BLaER1 (cell line): ENCODE results near the gene CIC.

Source experiments
- H3K27ac ChIP-seq: shearing (Covaris generic); formaldehyde crosslinking; 2 replicates; pipeline ENCODE4 v1.8.1; 2022
- H3K27me3 ChIP-seq: shearing (Covaris generic); formaldehyde crosslinking; 2 replicates; pipeline ENCODE4 v1.8.1; 2022
- H3K36me3 ChIP-seq: shearing (Covaris generic); formaldehyde crosslinking; 2 replicates; pipeline ENCODE4 v1.8.1; 2022
- H3K4me1 ChIP-seq: shearing (Covaris generic); formaldehyde crosslinking; 2 replicates; pipeline ENCODE4 v1.8.1; 2022
- H3K4me2 ChIP-seq: shearing (Covaris generic); formaldehyde crosslinking; 2 replicates; pipeline ENCODE4 v1.8.1; 2022
- H3K4me3 ChIP-seq: shearing (Covaris generic); formaldehyde crosslinking; 2 replicates; pipeline ENCODE4 v1.8.1; 2022
- H3K9ac ChIP-seq: shearing (Covaris generic); formaldehyde crosslinking; 2 replicates; pipeline ENCODE4 v1.8.1; 2022
- H3K9me3 ChIP-seq: shearing (Covaris generic); formaldehyde crosslinking; 2 replicates; pipeline ENCODE4 v1.8.1; 2022
- H4K20me1 ChIP-seq: shearing (Covaris generic); formaldehyde crosslinking; 2 replicates; pipeline ENCODE4 v1.8.1; 2022
- Cebpa-rat ChIP-seq: shearing (Covaris generic); IDR thresholded peaks from 2 replicates; pipeline ENCODE4 v1.8.1; 2022

The CIC gene

GRCh38 chr19:42316223-42317211 is 47.5 kb downstream of the CIC start:
- H3K9ac ChIP-seq = no peak overlapping the region
- TF ChIP-seq Cebpa-rat = no peak
- H3K4me3 ChIP-seq = no peak overlapping the region
- H3K27me3 ChIP-seq = peaks cover 75% of the 10 kb centered on the region
- no peak overlapping the region for H3K27ac ChIP-seq
- H3K36me3 ChIP-seq = no peaks in the 10 kb centered on the region
- no peak overlapping the region; the same call in 1 of the 2 replicates for H3K4me2 ChIP-seq
- H4K20me1 ChIP-seq = peaks cover 14% of the 10 kb centered on the region; the same call in 1 of the 2 replicates
- H3K4me1 ChIP-seq = peaks cover 11% of the 10 kb centered on the region; the same call in 1 of the 2 replicates
- no peaks in the 10 kb centered on the region for H3K9me3 ChIP-seq

- TF ChIP-seq Cebpa-rat = no peak
Measured at GRCh38 chr19:42317535-42317934, 48.5 kb downstream of the CIC start.

GRCh38 chr19:42322305-42322704 is 53.3 kb downstream of the CIC start:
- peaks cover 54% of the 10 kb centered on the region for H3K27me3 ChIP-seq

More at GRCh38 chr19:42317535-42317934, 48.5 kb downstream of the CIC start:
- Histone ChIP-seq H3K4me1 (peaks cover 11% of the 10 kb centered on the region; the same call in 1 of the 2 replicates), H3K36me3 (no peaks in the 10 kb centered on the region), H3K4me2 (no peak overlapping the region), H4K20me1 (peaks cover 14% of the 10 kb centered on the region; the same call in 1 of the 2 replicates), H3K9me3 (no peaks in the 10 kb centered on the region), H3K9ac (no peak overlapping the region), H3K27ac (no peak overlapping the region), H3K27me3 (peaks cover 75% of the 10 kb centered on the region), H3K4me3 (no peak overlapping the region)

DNA sequence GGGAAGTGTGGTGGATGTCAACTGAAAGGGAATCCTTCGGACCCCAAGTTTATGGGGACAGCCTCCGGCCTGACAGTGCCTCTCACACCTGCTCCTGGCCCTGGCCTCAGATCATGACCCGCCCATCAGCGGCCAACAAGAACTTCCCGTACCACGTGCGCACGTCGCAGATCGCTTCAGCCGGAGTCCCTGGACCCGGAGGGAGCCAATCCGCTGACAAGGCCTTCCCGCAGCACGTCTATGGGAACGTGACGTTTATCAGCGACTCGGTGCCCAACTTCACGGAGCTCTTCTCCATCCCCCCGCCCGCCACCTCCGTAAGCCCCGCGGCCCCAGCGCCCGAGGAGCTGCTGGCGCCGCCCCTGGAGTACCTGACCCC is 54.4 kb downstream of the CIC start:
- TF ChIP-seq Cebpa-rat = no peak
- Histone ChIP-seq H3K9ac (no peak overlapping the region), H3K27me3 (peaks cover 50% of the 10 kb centered on the region), H3K4me2 (no peak overlapping the region), H3K9me3 (no peaks in the 10 kb centered on the region), H4K20me1 (peaks cover 21% of the 10 kb centered on the region), H3K27ac (no peak overlapping the region), H3K4me1 (peaks cover 29% of the 10 kb centered on the region), H3K36me3 (no peaks in the 10 kb centered on the region), H3K4me3 (no peak overlapping the region)

More at GRCh38 chr19:42322305-42322704, 53.3 kb downstream of the CIC start:
- H3K4me3 ChIP-seq = no peak overlapping the region
- peaks cover 10% of the 10 kb centered on the region; the same call in 1 of the 2 replicates for H4K20me1 ChIP-seq
- H3K4me2 ChIP-seq = no peak overlapping the region
- H3K9me3 ChIP-seq = no peaks in the 10 kb centered on the region
- H3K4me1 ChIP-seq = peaks cover 18% of the 10 kb centered on the region
- no peaks in the 10 kb centered on the region for H3K36me3 ChIP-seq
- no peak for TF ChIP-seq Cebpa-rat
- H3K27ac ChIP-seq = no peak overlapping the region
- H3K9ac ChIP-seq = no peak overlapping the region

DNA sequence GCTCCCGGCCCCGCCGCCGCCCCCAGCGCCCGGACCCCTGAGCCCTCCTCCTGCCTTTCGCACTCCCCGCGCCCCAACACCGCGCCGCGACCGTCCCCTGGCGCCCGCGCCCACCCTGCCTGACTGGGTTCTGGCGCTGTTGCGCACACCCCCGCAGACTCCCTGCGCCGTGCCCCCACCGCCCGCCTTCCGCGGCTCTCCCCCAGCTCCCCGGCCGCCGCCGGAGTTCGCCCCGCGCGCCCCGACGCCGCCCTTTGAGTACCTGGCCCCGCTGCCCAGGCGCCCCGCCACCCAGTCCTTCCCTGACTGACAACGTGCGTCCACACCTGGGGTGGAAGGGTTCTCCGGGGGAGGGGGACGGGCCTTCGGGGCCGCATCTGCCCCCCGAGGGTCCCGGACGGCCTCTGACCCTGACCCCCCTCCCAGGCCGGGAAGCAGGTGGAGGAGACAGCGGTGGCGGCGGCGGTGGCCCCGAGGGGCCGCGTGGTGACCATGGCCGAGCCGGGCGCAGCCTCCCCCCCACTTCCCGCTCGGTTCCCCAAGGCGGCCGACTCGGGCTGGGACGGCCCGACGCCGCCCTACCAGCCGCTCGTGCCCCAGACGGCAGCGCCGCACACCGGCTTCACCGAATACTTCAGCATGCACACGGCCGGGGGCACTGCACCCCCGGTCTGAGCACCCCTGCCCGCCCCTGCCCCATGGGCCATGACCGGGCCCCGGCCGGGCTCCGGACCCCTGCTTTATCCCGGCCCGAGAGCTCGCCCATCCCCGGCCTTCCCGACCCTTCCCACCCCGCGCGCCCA is 55.0 kb downstream of the CIC start:
- Histone ChIP-seq H3K27ac (no peak overlapping the region), H3K36me3 (no peaks in the 10 kb centered on the region), H4K20me1 (peaks cover 26% of the 10 kb centered on the region), H3K9ac (no peak overlapping the region), H3K4me2 (peak overlapping the region; percentile 73), H3K27me3 (peaks cover 50% of the 10 kb centered on the region), H3K4me3 (peak overlapping the region; percentile 60), H3K4me1 (peaks cover 33% of the 10 kb centered on the region), H3K9me3 (no peaks in the 10 kb centered on the region)
- no peak for TF ChIP-seq Cebpa-rat

GRCh38 chr19:42324655-42325307 is 55.7 kb downstream of the CIC start:
- Histone ChIP-seq H3K9me3 (no peaks in the 10 kb centered on the region), H3K4me2 (peak overlapping the region; percentile 73), H3K36me3 (no peaks in the 10 kb centered on the region), H4K20me1 (peaks cover 34% of the 10 kb centered on the region), H3K4me3 (peak overlapping the region; percentile 60), H3K27ac (no peak overlapping the region), H3K27me3 (peaks cover 50% of the 10 kb centered on the region), H3K9ac (peak overlapping the region; percentile 27; the same call in 1 of the 2 replicates), H3K4me1 (peaks cover 33% of the 10 kb centered on the region)
- no peak for TF ChIP-seq Cebpa-rat

- TF ChIP-seq Cebpa-rat = no peak
- peaks cover 47% of the 10 kb centered on the region for H3K27me3 ChIP-seq
- peaks cover 33% of the 10 kb centered on the region for H3K4me1 ChIP-seq
- H3K9me3 ChIP-seq = no peaks in the 10 kb centered on the region
- H4K20me1 ChIP-seq = peaks cover 40% of the 10 kb centered on the region
- H3K9ac ChIP-seq = peak within 1 kb of the TSS; percentile 86
- peak within 1 kb of the TSS; percentile 85 for H3K27ac ChIP-seq
- H3K4me2 ChIP-seq = peak within 1 kb of the TSS; percentile 99
- peak within 1 kb of the TSS; percentile 95 for H3K4me3 ChIP-seq
- no peaks in the 10 kb centered on the region for H3K36me3 ChIP-seq
Measured at GRCh38 chr19:42325308-42325895, 56.4 kb downstream of the CIC start, which contains the start of gene MEGF8. MEGF8 (plus strand) TSS chr19:42325635; CDS start chr19:42326244, 609 bp downstream.

DNA sequence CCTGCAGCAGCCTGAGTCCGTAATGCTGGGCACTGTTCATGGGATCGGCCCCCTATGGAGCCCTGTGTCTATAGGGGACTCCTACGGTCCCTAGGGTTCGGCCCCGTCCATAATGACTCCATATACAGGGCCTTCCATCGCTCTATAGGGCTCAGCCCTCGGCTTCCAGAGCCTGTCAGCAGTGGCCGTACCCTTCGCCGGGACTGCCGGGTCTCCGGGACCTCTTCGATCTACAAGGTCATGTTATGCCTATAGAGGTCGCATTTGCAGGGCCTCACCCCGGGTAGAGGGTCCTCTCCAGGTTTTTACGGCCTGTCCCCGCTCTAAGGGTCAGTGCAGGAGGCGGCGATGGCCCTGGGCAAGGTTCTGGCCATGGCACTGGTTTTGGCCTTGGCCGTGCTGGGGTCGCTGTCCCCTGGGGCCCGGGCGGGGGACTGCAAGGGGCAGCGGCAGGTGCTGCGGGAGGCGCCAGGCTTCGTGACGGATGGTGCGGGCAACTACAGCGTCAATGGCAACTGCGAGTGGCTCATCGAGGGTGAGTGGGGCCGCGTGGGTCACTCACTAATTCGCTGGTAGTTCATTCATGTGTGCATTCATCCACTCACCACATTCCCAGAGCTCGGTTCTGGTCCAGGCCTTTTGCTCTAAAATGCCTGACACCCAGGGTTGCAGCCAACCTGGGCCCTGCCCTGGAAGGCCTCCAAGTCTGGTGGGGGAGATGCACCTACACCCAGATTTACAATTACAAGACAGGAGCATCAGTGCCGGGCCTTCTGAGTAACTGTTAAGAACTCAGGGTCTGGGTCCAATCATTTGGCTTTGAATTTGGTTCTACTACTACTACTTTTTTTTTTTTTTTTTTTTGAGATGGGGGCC is 57.1 kb downstream of the CIC start:
- Histone ChIP-seq H3K27ac (peak overlapping the region; percentile 85), H3K4me3 (peak overlapping the region; percentile 95), H3K9me3 (no peaks in the 10 kb centered on the region), H4K20me1 (peaks cover 47% of the 10 kb centered on the region), H3K4me1 (peaks cover 33% of the 10 kb centered on the region), H3K36me3 (no peaks in the 10 kb centered on the region), H3K4me2 (peak overlapping the region; percentile 99), H3K9ac (peak overlapping the region; percentile 86), H3K27me3 (peaks cover 40% of the 10 kb centered on the region)
- TF ChIP-seq Cebpa-rat = no peak
